Mucosa of descending colon (tissue), 3 donors: ENCODE measurements around the gene GSTM4. TPM values are rescaled to one million over a fixed set of nuclear protein-coding genes. Genes with fewer than 3 reads are reported as not detected.
A peak's percentile ranks its signal among the peaks of the same experiment; 100 is the strongest.
"Not testable (repeated sequence)": the region's sequence is repeated elsewhere in the genome, so short reads cannot be mapped to it uniquely, and the experiment has no call there.

Source experiments
- ATAC-seq: fragments of 200-7000 bp; cut with Tn5 transposase; one replicate; pipeline ENCODE4 v1.9.1; 2020; ENCODE audit warnings: mild to moderate bottlenecking, moderate library complexity
- DNase-seq, 3 donors: peaks; one replicate each; pipeline ENCODE4 v3.0.0-alpha.2; 2020
- H3K36me3 ChIP-seq: fragments of 200-600 bp; one replicate; pipeline ENCODE4 v1.8.0; 2021; ENCODE audit warnings: low read depth, mild to moderate bottlenecking
- H3K4me1 ChIP-seq: fragments of 200-600 bp; one replicate; pipeline ENCODE4 v1.8.0; 2021; ENCODE audit warnings: low read depth, mild to moderate bottlenecking
- H3K4me3 ChIP-seq: fragments of 200-600 bp; one replicate; pipeline ENCODE4 v1.8.0; 2021; ENCODE audit warnings: mild to moderate bottlenecking
- H3K9me3 ChIP-seq: fragments of 200-600 bp; one replicate; pipeline ENCODE4 v1.8.0; 2021; ENCODE audit warnings: mild to moderate bottlenecking
- CTCF ChIP-seq: fragments of 200-600 bp; IDR thresholded peaks from one replicate; pipeline ENCODE4 v1.8.0; 2022; ENCODE audit warnings: antibody characterized with exemption, mild to moderate bottlenecking
- intact Hi-C, 2 donors: fragments of 100-400 bp; cut with DNase I in 1 of 2; cut with micrococcal nuclease in 1 of 2; formaldehyde crosslinking; loops; one replicate each; pipeline versions ENCODE4 v1.11.0 to v1.11.1; 2022; cut with DNase I, micrococcal nuclease
- total RNA-seq, 3 donors: library from RNA; stranded (reverse); fragmentation: NEBNext Ultra II Directional in 2 of 3; extraction: Animal tissue kit (Norgen Biotek cat#: 25700) in 2 of 3; gene quantifications; one replicate each; pipeline versions ENCODE4 v1.2.1 to v1.2.4, GENCODE V29; 2021 to 2023
- donor health status: DM: no; HTN: no; CAD: no; lungs with moderate emphysema.
- donor health status: DM: no; HTN: no; CAD: no.
- donor health status: DM: no; HTN: yes; CAD: no.

Gene GSTM4
- total RNA-seq, 3 donors from 2014 or later: 63.4 to 96.3 (median 74.2) TPM

- H3K9me3 ChIP-seq, H3K36me3 ChIP-seq, H3K4me3 ChIP-seq, DNase-seq, ATAC-seq, H3K4me1 ChIP-seq, intact Hi-C loops: not testable (repeated sequence)
Observed at GRCh38 chr1:109685890-109686289, 30.0 kb downstream of the GSTM4 start.

- H3K36me3 ChIP-seq, H3K4me3 ChIP-seq, intact Hi-C loops, H3K4me1 ChIP-seq, DNase-seq, H3K9me3 ChIP-seq: not testable (repeated sequence)
- ATAC-seq: peak; percentile 13
Observed at GRCh38 chr1:109687109-109687508, 31.2 kb downstream of the GSTM4 start.

GRCh38 chr1:109687641-109688499 lies 32.0 kb downstream of the GSTM4 start, which contains the start of gene GSTM1:
Gene GSTM1, plus strand, starts transcription at chr1:109687817. Its CDS starts 57 bp downstream, at chr1:109687874.
- Histone ChIP-seq H3K36me3 (no peaks in the 10 kb centered on the region), H3K9me3 (no peaks in the 10 kb centered on the region), H3K4me3 (peak within 1 kb of the TSS; percentile 11), H3K4me1 (no peaks in the 10 kb centered on the region)
- TF ChIP-seq CTCF: no peak
- DNase-seq (peak; percentile 81 to 86 (median 85)), ATAC-seq (peak; percentile 99)
- intact Hi-C loops: no loop called here

- ATAC-seq: no peak
- TF ChIP-seq CTCF: no peak
- intact Hi-C loops: no loop called here
Observed at GRCh38 chr1:109689844-109690405, 34.0 kb downstream of the GSTM4 start.

GRCh38 chr1:109691759-109692158 lies 35.9 kb downstream of the GSTM4 start:
- H3K4me3 ChIP-seq: no peak overlapping the region
- H3K36me3 ChIP-seq: no peaks in the 10 kb centered on the region
- DNase-seq (peak in 1 of 3 donors; percentile 24), ATAC-seq (no peak)
- H3K4me1 ChIP-seq: no peaks in the 10 kb centered on the region
- intact Hi-C loops: no loop called here
- TF ChIP-seq CTCF: no peak
- no peaks in the 10 kb centered on the region for H3K9me3 ChIP-seq

More at GRCh38 chr1:109689844-109690405, 34.0 kb downstream of the GSTM4 start:
- Histone ChIP-seq H3K36me3 (no peaks in the 10 kb centered on the region), H3K4me3 (no peak overlapping the region), H3K9me3 (no peaks in the 10 kb centered on the region), H3K4me1 (no peaks in the 10 kb centered on the region)
- no peak for DNase-seq

GRCh38 chr1:109694400-109694799 lies 38.5 kb downstream of the GSTM4 start:
- H3K4me1 ChIP-seq, H3K36me3 ChIP-seq, DNase-seq, H3K9me3 ChIP-seq, ATAC-seq, H3K4me3 ChIP-seq, intact Hi-C loops: not testable (repeated sequence)

GRCh38 chr1:109695138-109695537 lies 39.2 kb downstream of the GSTM4 start:
- H3K36me3 ChIP-seq, DNase-seq, ATAC-seq, H3K9me3 ChIP-seq, H3K4me3 ChIP-seq, H3K4me1 ChIP-seq, intact Hi-C loops: not testable (repeated sequence)
